Neuronal stem cell (in vitro differentiated cells): Measurements from ENCODE around the gene NIF3L1.

Experiments
- DNase-seq: peaks from one replicate; pipeline ENCODE4 v3.0.0-alpha.2; 2013; ENCODE audit warnings: low spot score
- H2AFZ ChIP-seq: one replicate; pipeline ENCODE4 v1.6.1; 2013; ENCODE audit warnings: mild to moderate bottlenecking, low read length, inconsistent platforms
- H2AK5ac ChIP-seq: 2 replicates; pipeline ENCODE4 v1.6.1; 2013; ENCODE audit warnings: low read depth, mild to moderate bottlenecking, inconsistent platforms, low read length, moderate library complexity, mixed read lengths
- H2BK120ac ChIP-seq: 2 replicates; pipeline ENCODE4 v1.6.1; 2013; ENCODE audit warnings: low read depth, mild to moderate bottlenecking, inconsistent platforms, low read length, moderate library complexity, mixed read lengths
- H2BK12ac ChIP-seq: one replicate; pipeline ENCODE4 v1.6.1; 2013; ENCODE audit warnings: low read length, inconsistent platforms
- H2BK15ac ChIP-seq: 2 replicates; pipeline ENCODE4 v1.6.1; 2013; ENCODE audit warnings: mild to moderate bottlenecking, low read length, inconsistent platforms, mixed read lengths
- H2BK5ac ChIP-seq: one replicate; pipeline ENCODE4 v1.6.1; 2013; ENCODE audit warnings: inconsistent platforms, mild to moderate bottlenecking, low read length, moderate library complexity
- H3K14ac ChIP-seq: one replicate; pipeline ENCODE4 v1.6.1; 2013; ENCODE audit warnings: low read length, inconsistent platforms
- H3K18ac ChIP-seq: 2 replicates; pipeline ENCODE4 v1.6.1; 2013; ENCODE audit warnings: low read length, inconsistent platforms
- H3K23ac ChIP-seq: 2 replicates; pipeline ENCODE4 v1.6.1; 2013; ENCODE audit warnings: low read depth, mild to moderate bottlenecking, mixed read lengths, low read length, inconsistent platforms; ENCODE audit not compliant: poor library complexity
- H3K27ac ChIP-seq: replicated peaks from 3 replicates; pipeline ENCODE4 v1.5.1; 2013; ENCODE audit warnings: low read length, inconsistent platforms
- H3K27me3 ChIP-seq, 3 experiments: 2 replicates each; pipeline ENCODE4 v1.6.1; 2013; ENCODE audit warnings: low read length in 3 of 3, mild to moderate bottlenecking in 2 of 3, inconsistent platforms in 1 of 3, low read depth in 1 of 3, mixed read lengths in 1 of 3, moderate library complexity in 1 of 3; ENCODE audit not compliant: control insufficient read depth in 3 of 3, insufficient read depth in 3 of 3
- H3K36me3 ChIP-seq, 2 donors: replicated peaks in 1 of 2; 2 replicates each; pipeline ENCODE4 v1.6.1; 2013; ENCODE audit warnings: low read length in 2 of 2; ENCODE audit not compliant: control insufficient read depth in 2 of 2, insufficient read depth in 2 of 2
- H3K4ac ChIP-seq: 2 replicates; pipeline ENCODE4 v1.6.1; 2013; ENCODE audit warnings: inconsistent platforms, mild to moderate bottlenecking, low read length, moderate library complexity
- H3K4me1 ChIP-seq, 2 donors: 1 replicate in 1 of 2; 2 replicates in 1 of 2; pipeline ENCODE4 v1.6.1; 2013; ENCODE audit warnings: low read length in 2 of 2, low read depth in 1 of 2; ENCODE audit not compliant: control insufficient read depth in 2 of 2, insufficient read depth in 1 of 2
- H3K4me2 ChIP-seq: one replicate; pipeline ENCODE4 v1.6.1; 2013; ENCODE audit warnings: mild to moderate bottlenecking, low read length, inconsistent platforms; ENCODE audit not compliant: insufficient read depth, poor library complexity, severe bottlenecking
- H3K4me3 ChIP-seq, 2 donors: 2 replicates each; pipeline ENCODE4 v1.5.1; 2013; ENCODE audit warnings: low read length in 2 of 2, mild to moderate bottlenecking in 2 of 2, inconsistent platforms in 1 of 2, moderate library complexity in 1 of 2
- H3K79me1 ChIP-seq: one replicate; pipeline ENCODE4 v1.6.1; 2013; ENCODE audit warnings: low read depth, mild to moderate bottlenecking, inconsistent platforms, low read length, moderate library complexity
- H3K9ac ChIP-seq: one replicate; pipeline ENCODE4 v1.6.1; 2013; ENCODE audit warnings: mild to moderate bottlenecking, low read depth, low read length, inconsistent platforms; ENCODE audit not compliant: poor library complexity
- H3K9me3 ChIP-seq, 2 donors: replicated peaks in 1 of 2; 2 replicates each; pipeline versions ENCODE3 to v1.6.1; 2013; ENCODE audit warnings: low read length in 2 of 2, mild to moderate bottlenecking in 2 of 2, inconsistent platforms in 1 of 2, low read depth in 1 of 2, mixed read lengths in 1 of 2, moderate library complexity in 1 of 2; ENCODE audit not compliant: control insufficient read depth in 2 of 2, insufficient read depth in 1 of 2
- H4K8ac ChIP-seq: one replicate; pipeline ENCODE4 v1.6.1; 2013; ENCODE audit warnings: low read depth, mild to moderate bottlenecking, inconsistent platforms, low read length, moderate library complexity
- H4K91ac ChIP-seq: one replicate; pipeline ENCODE4 v1.6.1; 2013; ENCODE audit warnings: low read length, low read depth, mild to moderate bottlenecking, inconsistent platforms; ENCODE audit not compliant: poor library complexity
- WGBS, 2 donors: extraction: QIAGEN DNeasy Blood & Tissue Kit; methylation state at CpG; one replicate each; pipeline ENCODE4 v1.1.7; 2013; ENCODE audit warnings: missing lambda C conversion rate in 2 of 2, mixed read lengths in 1 of 2; ENCODE audit not compliant: insufficient read length in 2 of 2, insufficient replicate concordance in 1 of 2; ENCODE audit errors: extremely low coverage in 2 of 2; 5-methylcytosine and 5-hydroxymethylcytosine counted together

The NIF3L1 gene

DNA sequence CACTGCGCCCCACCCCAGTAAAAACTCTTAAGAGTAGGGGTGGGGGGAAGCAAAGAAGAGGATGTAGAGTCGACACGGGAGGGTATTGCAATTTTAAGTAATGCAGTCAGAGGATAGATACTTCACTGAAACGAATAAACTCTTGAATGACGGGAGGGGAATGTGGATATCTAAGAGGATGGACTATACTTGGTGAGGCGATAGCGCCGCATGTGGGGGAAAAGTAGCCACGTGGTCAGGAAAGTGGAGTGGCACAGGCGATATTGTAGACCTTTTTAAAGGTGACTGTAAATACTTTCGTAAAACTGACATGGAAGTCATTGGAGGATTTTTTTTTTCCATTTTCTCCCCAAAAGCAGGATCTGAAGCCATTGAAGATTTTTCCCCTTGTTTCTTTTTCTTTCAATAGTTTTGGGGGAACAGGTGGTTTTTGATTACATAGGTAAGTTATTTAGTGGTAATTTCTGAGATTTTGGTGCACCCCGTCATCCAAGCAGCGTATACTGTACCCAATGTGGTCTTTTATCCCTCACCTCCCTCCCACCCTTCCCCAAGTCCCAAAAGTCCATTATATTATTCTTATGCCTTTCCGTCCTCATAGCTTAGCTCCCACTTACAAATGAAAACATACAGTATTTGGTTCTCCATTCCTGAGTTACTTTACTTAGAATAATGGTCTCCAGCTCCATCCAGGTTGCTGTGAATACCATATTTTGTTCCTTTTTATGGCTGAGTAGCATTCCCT lies 38.5 kb upstream of the NIF3L1 start:
- no peak for DNase-seq
- WGBS, 2 donors: no CpG with 5 or more reads among the region's 14 CpGs

DNA sequence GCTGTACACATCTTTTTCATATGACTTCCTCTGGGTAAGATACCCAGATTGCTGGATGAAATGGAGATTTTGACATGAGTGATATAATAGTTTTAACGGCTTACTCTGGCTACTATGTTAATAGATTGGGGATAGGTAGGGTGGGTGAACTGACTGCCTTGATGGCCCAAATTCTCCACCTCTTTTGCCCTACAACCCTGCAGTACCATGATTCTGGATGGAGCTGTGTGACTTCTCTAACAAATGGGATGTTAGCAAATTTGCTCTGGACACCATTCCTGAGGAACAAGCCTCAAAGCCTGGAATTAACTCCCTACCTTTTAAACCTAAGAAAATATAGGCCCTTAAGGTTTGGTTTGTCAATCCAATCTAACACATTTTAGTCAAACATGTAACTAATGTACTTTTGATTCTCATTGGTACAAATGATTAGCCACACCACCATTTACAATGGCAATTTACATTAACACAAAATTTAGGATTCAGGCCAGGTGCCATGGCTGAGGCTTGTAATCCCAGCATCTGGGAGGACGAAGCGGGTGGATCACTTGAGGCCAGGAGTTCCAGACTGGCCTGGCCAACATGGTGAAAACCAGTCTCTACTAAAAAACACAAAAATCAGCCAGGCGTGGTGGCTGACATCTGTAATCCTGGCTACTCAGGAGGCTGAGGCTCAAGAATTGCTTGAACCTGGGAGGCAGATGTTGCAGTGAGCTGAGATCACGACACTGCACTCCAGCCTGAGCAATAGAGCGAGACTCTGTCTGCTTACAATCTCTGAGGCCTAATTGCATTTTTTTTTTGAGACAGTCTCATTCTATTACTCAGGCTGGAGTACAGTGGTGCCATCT lies 37.5 kb upstream of the NIF3L1 start:
- no peak for DNase-seq
- no peaks in the 10 kb centered on the region for H3K4me1 ChIP-seq
- no peak overlapping the region for H3K18ac ChIP-seq
- peak overlapping the region; percentile 13 for H3K27ac ChIP-seq
- H2BK5ac ChIP-seq: no peak overlapping the region
- no CpG with 5 or more reads among the region's 6 CpGs for WGBS, 2 donors
- H4K8ac ChIP-seq: no peak overlapping the region
- H4K91ac ChIP-seq: no peak overlapping the region
- H3K23ac ChIP-seq: no peak overlapping the region
- no peaks in the 10 kb centered on the region for H3K27me3 ChIP-seq
- no peak overlapping the region for H3K4ac ChIP-seq
- no peak overlapping the region for H3K14ac ChIP-seq
- no peak overlapping the region for H3K9ac ChIP-seq
- H2AK5ac ChIP-seq: no peak overlapping the region
- peaks cover 20 to 63% of the 10 kb centered on the region in 2 donors for H3K36me3 ChIP-seq
- no peak overlapping the region for H3K4me3 ChIP-seq
- H3K79me1 ChIP-seq: peaks cover 1% of the 10 kb centered on the region
- H2BK12ac ChIP-seq: no peak overlapping the region
- H3K9me3 ChIP-seq: no peaks in the 10 kb centered on the region
- no peak overlapping the region for H2AFZ ChIP-seq
- H3K4me2 ChIP-seq: no peak overlapping the region
- no peak overlapping the region for H2BK15ac ChIP-seq
- no peak overlapping the region for H2BK120ac ChIP-seq

More for the DNA sequence above, 38.5 kb upstream of the NIF3L1 start:
- no peak overlapping the region for H2BK120ac ChIP-seq
- no peak overlapping the region for H3K14ac ChIP-seq
- no peak overlapping the region for H2BK15ac ChIP-seq
- no peak overlapping the region for H2BK12ac ChIP-seq
- H3K9me3 ChIP-seq: no peaks in the 10 kb centered on the region
- no peak overlapping the region for H2AK5ac ChIP-seq
- no peaks in the 10 kb centered on the region for H3K27me3 ChIP-seq
- no peak overlapping the region for H3K18ac ChIP-seq
- H4K91ac ChIP-seq: no peak overlapping the region
- no peaks in the 10 kb centered on the region for H3K4me1 ChIP-seq
- H3K23ac ChIP-seq: no peak overlapping the region
- no peak overlapping the region for H3K27ac ChIP-seq
- H3K79me1 ChIP-seq: peaks cover 1% of the 10 kb centered on the region
- no peak overlapping the region for H3K4me3 ChIP-seq
- H2AFZ ChIP-seq: no peak overlapping the region
- H3K9ac ChIP-seq: no peak overlapping the region
- H2BK5ac ChIP-seq: no peak overlapping the region
- no peak overlapping the region for H4K8ac ChIP-seq
- no peak overlapping the region for H3K4ac ChIP-seq
- H3K36me3 ChIP-seq: peaks cover 17 to 53% of the 10 kb centered on the region in 2 donors
- no peak overlapping the region for H3K4me2 ChIP-seq

DNA sequence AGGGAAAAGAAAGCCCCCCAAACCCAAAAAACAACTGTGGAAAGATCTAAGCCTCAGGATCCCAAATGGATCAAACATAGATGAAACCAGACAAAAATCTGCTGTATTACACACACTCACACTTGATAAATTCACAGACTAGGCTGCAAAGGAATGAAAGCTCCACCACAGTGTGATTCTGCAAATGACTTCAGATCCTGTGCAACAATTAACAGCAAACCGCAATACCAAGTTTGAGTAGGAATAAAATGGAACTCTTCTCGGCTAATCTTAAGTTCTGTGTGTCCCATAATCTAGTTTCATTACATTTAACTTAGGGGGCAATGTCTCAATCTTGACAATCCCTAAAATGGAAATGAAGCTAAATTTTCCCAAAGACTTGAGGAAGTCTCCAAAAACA lies 36.6 kb upstream of the NIF3L1 start:
- Histone ChIP-seq H3K79me1 (peaks cover 1% of the 10 kb centered on the region), H3K9ac (no peak overlapping the region), H3K27ac (no peak overlapping the region), H3K18ac (no peak overlapping the region), H4K91ac (no peak overlapping the region), H3K4me1 (no peaks in the 10 kb centered on the region), H3K4ac (no peak overlapping the region), H2BK12ac (no peak overlapping the region), H2AFZ (no peak overlapping the region), H3K4me3 (no peak overlapping the region), H4K8ac (no peak overlapping the region), H3K23ac (no peak overlapping the region), H2BK120ac (no peak overlapping the region), H3K9me3 (no peaks in the 10 kb centered on the region), H3K4me2 (no peak overlapping the region), H3K14ac (no peak overlapping the region), H2BK5ac (no peak overlapping the region), H2BK15ac (no peak overlapping the region), H2AK5ac (no peak overlapping the region), H3K36me3 (peaks cover 26 to 73% of the 10 kb centered on the region in 2 donors), H3K27me3 (no peaks in the 10 kb centered on the region)
- no peak for DNase-seq
- no CpG with 5 or more reads among the region's 2 CpGs for WGBS, 2 donors

DNA sequence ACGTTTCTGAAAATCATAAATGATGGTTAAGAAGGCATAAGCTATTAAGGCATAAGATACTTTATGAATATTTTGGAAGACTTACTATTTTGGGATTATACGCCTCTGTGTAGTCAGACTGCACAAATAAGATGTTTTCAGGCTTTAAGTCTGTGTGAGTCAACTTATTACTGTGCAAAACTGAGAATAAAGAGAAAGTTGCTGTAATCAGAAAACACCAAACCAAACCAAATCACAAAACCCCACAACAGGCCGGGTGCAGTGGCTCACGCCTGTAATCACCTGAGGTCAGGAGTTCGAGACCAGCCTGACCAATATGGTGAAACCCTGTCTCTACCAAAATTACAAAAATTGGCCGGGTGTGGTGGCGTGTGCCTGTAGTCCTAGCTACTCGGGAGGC lies 32.4 kb upstream of the NIF3L1 start:
- no peak overlapping the region for H3K23ac ChIP-seq
- no peak overlapping the region for H3K14ac ChIP-seq
- H2BK12ac ChIP-seq: no peak overlapping the region
- no peak overlapping the region for H2AFZ ChIP-seq
- H3K79me1 ChIP-seq: peaks cover 3% of the 10 kb centered on the region
- no peak overlapping the region for H3K4me2 ChIP-seq
- no peak overlapping the region for H3K4me3 ChIP-seq
- H3K4me1 ChIP-seq: peaks cover 0 to 8% of the 10 kb centered on the region in 2 donors
- no peak overlapping the region for H4K91ac ChIP-seq
- H3K27me3 ChIP-seq: no peaks in the 10 kb centered on the region
- DNase-seq: no peak
- H2BK15ac ChIP-seq: no peak overlapping the region
- H3K27ac ChIP-seq: no peak overlapping the region
- H4K8ac ChIP-seq: no peak overlapping the region
- H3K9me3 ChIP-seq: no peaks in the 10 kb centered on the region
- WGBS, 2 donors: no CpG with 5 or more reads among the region's 8 CpGs
- no peak overlapping the region for H3K18ac ChIP-seq
- no peak overlapping the region for H2BK120ac ChIP-seq
- no peak overlapping the region for H3K9ac ChIP-seq
- H2BK5ac ChIP-seq: no peak overlapping the region
- no peak overlapping the region for H2AK5ac ChIP-seq
- H3K4ac ChIP-seq: no peak overlapping the region
- H3K36me3 ChIP-seq: peaks cover 42 to 100% of the 10 kb centered on the region in 2 donors
